Natural killer cell (primary cell): Measurements from ENCODE around the gene OR7G1. TPM values are rescaled to one million over a fixed set of nuclear protein-coding genes. Genes with fewer than 3 reads are reported as not detected.
"Not testable (repeated sequence)": the region's sequence is repeated elsewhere in the genome, so short reads cannot be mapped to it uniquely, and the experiment has no call there.

Source experiments
- ATAC-seq, 3 donors: fragments of 150-1000 bp in 2 of 3; fragments of 200-7000 bp in 1 of 3; cut with Tn5 transposase; 1 replicate in 1 of 3; 2 replicates in 2 of 3; pipeline ENCODE4 v1.10.0; 2021; ENCODE audit warnings: mild to moderate bottlenecking in 2 of 3, moderate library complexity in 2 of 3
- DNase-seq, 2 donors: peaks; one replicate each; pipeline versions ENCODE4 v3.0.0 to v3.0.0-alpha.2; 2013 to 2021; ENCODE audit warnings: mixed read lengths in 1 of 2
- H3K27ac ChIP-seq: one replicate; pipeline ENCODE4 v1.5.1; 2013; ENCODE audit warnings: mild to moderate bottlenecking, low read length
- H3K27me3 ChIP-seq: one replicate; pipeline ENCODE4 v1.6.1; 2013; ENCODE audit warnings: low read length; ENCODE audit not compliant: control insufficient read depth, insufficient read depth
- H3K36me3 ChIP-seq: one replicate; pipeline ENCODE4 v1.6.1; 2013; ENCODE audit warnings: low read length; ENCODE audit not compliant: control insufficient read depth, insufficient read depth
- H3K4me1 ChIP-seq: one replicate; pipeline ENCODE4 v1.6.1; 2013; ENCODE audit warnings: low read length; ENCODE audit not compliant: control insufficient read depth, insufficient read depth
- H3K4me3 ChIP-seq: one replicate; pipeline ENCODE4 v1.5.1; 2013; ENCODE audit warnings: low read length
- H3K9me3 ChIP-seq: one replicate; pipeline ENCODE4 v1.6.1; 2013; ENCODE audit warnings: low read length; ENCODE audit not compliant: control insufficient read depth, insufficient read depth
- H3K27ac Mint-ChIP-seq, 2 donors: one replicate each; pipeline ENCODE4 v1.8.0; 2022; ENCODE audit warnings: mild to moderate bottlenecking in 2 of 2, mixed read lengths in 2 of 2, moderate library complexity in 1 of 2
- H3K27me3 Mint-ChIP-seq, 2 donors: one replicate each; pipeline ENCODE4 v1.8.0; 2022; ENCODE audit warnings: low read depth in 2 of 2, mixed read lengths in 2 of 2
- H3K36me3 Mint-ChIP-seq: one replicate; pipeline ENCODE4 v1.8.0; 2022; ENCODE audit warnings: mixed read lengths
- H3K4me1 Mint-ChIP-seq, 2 donors: one replicate each; pipeline ENCODE4 v1.8.0; 2022; ENCODE audit warnings: mixed read lengths in 2 of 2
- H3K4me3 Mint-ChIP-seq: one replicate; pipeline ENCODE4 v1.8.0; 2022; ENCODE audit warnings: mild to moderate bottlenecking, moderate library complexity, mixed read lengths
- H3K9me3 Mint-ChIP-seq, 2 donors: one replicate each; pipeline ENCODE4 v1.8.0; 2022; ENCODE audit warnings: mixed read lengths in 2 of 2
- WGBS: methylation state at CpG from one replicate; pipeline ENCODE4 v1.1.7; 2013; ENCODE audit warnings: missing lambda C conversion rate; ENCODE audit not compliant: insufficient coverage; 5-methylcytosine and 5-hydroxymethylcytosine counted together
- intact Hi-C: fragments of 100-400 bp; cut with micrococcal nuclease; formaldehyde crosslinking; loops from one replicate; pipeline ENCODE4 v1.14.2; 2022
- total RNA-seq, 4 donors: library from RNA; stranded (reverse); fragments of 120-200 nt in 1 of 4; gene quantifications; one replicate each; pipeline versions ENCODE4 v1.2.3 to v1.2.4, GENCODE V29; 2013 to 2022
- TF ChIP-seq, protein P1 (sequence below): fragments of 200-600 bp; IDR thresholded peaks from one replicate; pipeline ENCODE4 v1.8.0; 2022; ENCODE audit warnings: antibody characterized with exemption

The OR7G1 gene
- total RNA-seq, 3 donors from 2014 or later (not counting 1 experiment from before 2014, with no cell fraction given), result not detected

DNA sequence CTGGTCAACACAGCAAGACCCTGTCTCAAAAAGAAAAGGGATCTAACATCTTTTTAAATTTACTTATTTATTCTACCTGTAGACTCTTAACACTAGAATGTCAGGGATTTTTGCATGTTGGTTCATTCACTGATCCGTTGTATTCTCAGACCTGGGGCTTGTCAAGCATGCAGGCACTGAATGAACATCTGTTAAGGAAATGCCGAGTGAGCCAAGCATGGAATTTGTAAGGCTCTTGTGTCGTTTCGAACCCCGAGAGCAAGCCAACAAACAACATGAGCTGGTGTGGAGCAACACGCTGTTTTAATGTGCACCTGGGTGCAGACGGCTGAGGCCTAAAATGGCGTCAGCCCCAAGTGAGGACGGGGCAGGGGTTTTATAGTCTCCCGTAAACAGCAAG lies 38.7 kb downstream of the OR7G1 start:
- H3K4me1 Mint-ChIP-seq, result peaks cover 0 to 3% of the 10 kb centered on the region in 2 donors
- H3K27me3 ChIP-seq, result no peaks in the 10 kb centered on the region
- no peak overlapping the region for H3K4me3 Mint-ChIP-seq
- no peaks in the 10 kb centered on the region for H3K27me3 Mint-ChIP-seq
- peaks cover 2% of the 10 kb centered on the region for H3K4me1 ChIP-seq
- H3K27ac ChIP-seq, result no peak overlapping the region
- TF ChIP-seq, protein P1, sequence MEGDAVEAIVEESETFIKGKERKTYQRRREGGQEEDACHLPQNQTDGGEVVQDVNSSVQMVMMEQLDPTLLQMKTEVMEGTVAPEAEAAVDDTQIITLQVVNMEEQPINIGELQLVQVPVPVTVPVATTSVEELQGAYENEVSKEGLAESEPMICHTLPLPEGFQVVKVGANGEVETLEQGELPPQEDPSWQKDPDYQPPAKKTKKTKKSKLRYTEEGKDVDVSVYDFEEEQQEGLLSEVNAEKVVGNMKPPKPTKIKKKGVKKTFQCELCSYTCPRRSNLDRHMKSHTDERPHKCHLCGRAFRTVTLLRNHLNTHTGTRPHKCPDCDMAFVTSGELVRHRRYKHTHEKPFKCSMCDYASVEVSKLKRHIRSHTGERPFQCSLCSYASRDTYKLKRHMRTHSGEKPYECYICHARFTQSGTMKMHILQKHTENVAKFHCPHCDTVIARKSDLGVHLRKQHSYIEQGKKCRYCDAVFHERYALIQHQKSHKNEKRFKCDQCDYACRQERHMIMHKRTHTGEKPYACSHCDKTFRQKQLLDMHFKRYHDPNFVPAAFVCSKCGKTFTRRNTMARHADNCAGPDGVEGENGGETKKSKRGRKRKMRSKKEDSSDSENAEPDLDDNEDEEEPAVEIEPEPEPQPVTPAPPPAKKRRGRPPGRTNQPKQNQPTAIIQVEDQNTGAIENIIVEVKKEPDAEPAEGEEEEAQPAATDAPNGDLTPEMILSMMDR, result no peak
- ATAC-seq, result no peak
- H3K9me3 ChIP-seq, result no peaks in the 10 kb centered on the region
- no peak overlapping the region for H3K27ac Mint-ChIP-seq
- no peaks in the 10 kb centered on the region for H3K36me3 ChIP-seq
- no peaks in the 10 kb centered on the region for H3K9me3 Mint-ChIP-seq
- no peaks in the 10 kb centered on the region for H3K36me3 Mint-ChIP-seq
- intact Hi-C loops, result loop anchor here (5.0 kb wide), 1 partner anchor 425 kb away; no protein-coding TSS in a partner anchor
- DNase-seq, result no peak
- 94% methylated on average over 10 of the region's 10 CpGs for WGBS
- H3K4me3 ChIP-seq, result no peak overlapping the region

DNA sequence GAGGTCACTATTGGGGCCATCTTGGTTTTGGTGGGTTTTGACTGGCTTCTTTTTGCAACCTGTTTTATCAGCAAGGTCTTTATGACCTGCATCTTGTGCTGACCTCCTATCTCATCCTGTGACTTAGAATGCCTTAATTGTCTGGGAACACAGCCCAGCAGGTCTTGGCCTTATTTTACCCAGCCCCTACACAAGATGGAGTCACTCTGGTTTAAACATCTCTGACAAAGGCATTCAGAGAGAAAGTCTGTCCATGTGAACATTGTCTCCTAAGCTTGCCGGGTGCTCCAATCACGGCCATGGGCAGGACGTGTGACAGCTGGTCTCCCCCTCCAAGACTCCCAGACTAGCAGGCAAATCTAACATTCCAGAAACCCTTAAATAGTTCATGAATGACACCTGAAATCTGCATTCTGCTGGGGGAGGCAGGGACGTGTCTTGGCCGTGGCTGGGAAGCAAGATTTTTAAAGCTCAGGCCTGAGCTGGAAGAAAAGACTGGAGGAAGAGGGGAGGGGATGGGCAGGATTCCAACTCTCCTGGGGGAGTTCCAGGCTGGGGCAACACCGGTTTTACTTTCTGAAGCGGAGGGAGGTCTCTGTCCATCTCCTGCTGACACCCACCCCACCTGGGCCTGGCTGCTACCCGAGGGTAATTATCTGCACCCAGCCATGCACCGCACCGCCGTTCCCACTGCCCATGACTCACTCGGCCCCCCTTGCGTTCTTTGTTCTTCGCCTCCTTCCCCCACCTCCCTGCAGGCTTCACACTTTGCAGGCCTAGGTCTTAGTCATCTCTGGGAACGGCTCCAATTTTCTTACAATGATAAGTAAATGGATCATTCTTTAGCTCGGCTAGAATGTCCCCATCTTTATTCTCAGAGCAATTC lies 40.3 kb downstream of the OR7G1 start:
- Histone ChIP-seq H3K4me1 (peaks cover 2% of the 10 kb centered on the region), H3K36me3 (no peaks in the 10 kb centered on the region), H3K9me3 (no peaks in the 10 kb centered on the region), H3K4me3 (no peak overlapping the region), H3K27me3 (no peaks in the 10 kb centered on the region), H3K27ac (no peak overlapping the region)
- no peak for DNase-seq
- H3K4me1 Mint-ChIP-seq, result peaks cover 0 to 3% of the 10 kb centered on the region in 2 donors
- 67% methylated on average over 16 of the region's 16 CpGs for WGBS
- H3K4me3 Mint-ChIP-seq, result no peak overlapping the region
- TF ChIP-seq, protein P1, result no peak
- H3K9me3 Mint-ChIP-seq, result no peaks in the 10 kb centered on the region
- no peak overlapping the region for H3K27ac Mint-ChIP-seq
- no peaks in the 10 kb centered on the region for H3K36me3 Mint-ChIP-seq
- H3K27me3 Mint-ChIP-seq, result no peaks in the 10 kb centered on the region
- intact Hi-C loops, result loop anchor here (5.0 kb wide), 1 partner anchor 423 kb away; no protein-coding TSS in a partner anchor
- ATAC-seq, result peak in 1 of 3 donors; percentile 31

DNA sequence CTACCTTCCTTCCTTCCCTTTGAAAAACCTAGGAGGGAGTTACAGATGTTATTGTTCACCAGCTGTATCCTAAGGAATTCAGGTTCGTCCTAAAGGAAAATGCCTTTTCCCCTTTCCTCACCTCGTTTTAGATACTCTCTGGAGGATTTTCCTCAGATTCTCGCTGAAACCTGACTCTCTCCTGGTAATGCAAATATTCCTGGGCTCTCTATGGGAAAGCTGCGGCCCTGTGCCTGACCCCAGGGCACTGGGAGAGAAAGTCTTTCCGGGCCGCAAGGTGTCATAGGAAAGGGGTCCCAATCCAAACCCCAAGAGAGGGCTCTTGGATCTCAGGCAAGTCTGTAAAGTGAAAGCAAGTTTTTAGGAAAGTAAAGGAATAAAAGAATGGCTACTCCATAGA lies 41.8 kb downstream of the OR7G1 start:
- H3K4me3 ChIP-seq, result no peak overlapping the region
- intact Hi-C loops, result no loop called here
- H3K9me3 ChIP-seq, result no peaks in the 10 kb centered on the region
- Mint-ChIP-seq H3K36me3 (no peaks in the 10 kb centered on the region), H3K27ac (no peak overlapping the region), H3K27me3 (no peaks in the 10 kb centered on the region), H3K4me3 (no peak overlapping the region), H3K4me1 (no peaks in the 10 kb centered on the region), H3K9me3 (no peaks in the 10 kb centered on the region)
- no peaks in the 10 kb centered on the region for H3K4me1 ChIP-seq
- WGBS, result 78% methylated on average over 6 of the region's 6 CpGs
- DNase-seq, result no peak
- TF ChIP-seq, protein P1, result no peak
- no peaks in the 10 kb centered on the region for H3K27me3 ChIP-seq
- no peak overlapping the region for H3K27ac ChIP-seq
- ATAC-seq, result no peak
- H3K36me3 ChIP-seq, result no peaks in the 10 kb centered on the region

DNA sequence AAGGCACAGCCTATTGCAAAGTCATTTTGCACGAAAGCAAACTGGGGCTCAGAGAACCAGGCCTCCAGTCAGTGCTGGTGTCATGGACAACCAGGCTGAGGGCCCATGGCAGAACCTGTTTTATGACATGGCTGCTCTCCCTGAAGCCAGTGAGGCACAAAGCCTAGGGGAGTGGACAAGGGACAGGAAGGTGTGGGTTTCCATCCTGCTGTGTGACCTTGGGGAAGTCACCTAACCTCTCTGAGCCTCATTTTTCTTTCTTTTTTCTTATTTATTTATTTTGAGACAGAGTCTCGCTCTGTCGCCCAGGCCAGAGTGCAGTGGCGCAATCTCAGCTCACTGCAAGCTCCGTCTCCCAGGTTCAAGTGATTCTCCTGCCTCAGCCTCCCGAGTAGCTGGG lies 43.8 kb downstream of the OR7G1 start:
- H3K4me1 Mint-ChIP-seq, H3K27me3 Mint-ChIP-seq, intact Hi-C loops, H3K36me3 ChIP-seq, H3K36me3 Mint-ChIP-seq, H3K27me3 ChIP-seq, H3K27ac Mint-ChIP-seq, H3K9me3 Mint-ChIP-seq, H3K9me3 ChIP-seq, H3K4me3 ChIP-seq, ATAC-seq, H3K4me1 ChIP-seq, DNase-seq, H3K4me3 Mint-ChIP-seq, H3K27ac ChIP-seq: not testable (repeated sequence)
- 92% methylated on average over 6 of the region's 6 CpGs for WGBS
